PFSK-1 (cell line): ENCODE measurements around the gene PLEKHS1.

Experiments used
- FOXP2 ChIP-seq: optimal IDR thresholded peaks from 2 replicates; pipeline ENCODE3; 2011; ENCODE audit warnings: borderline replicate concordance, control low read depth, inconsistent platforms; ENCODE audit not compliant: insufficient read depth; ENCODE audit errors: extremely low read length, extremely low read depth
- POLR2AphosphoS5 ChIP-seq: IDR thresholded peaks from 2 replicates; pipeline ENCODE4 v1.6.1; 2012; ENCODE audit warnings: low read depth, mild to moderate bottlenecking, control low read depth, low read length, moderate library complexity
- REST ChIP-seq, 2 experiments: IDR thresholded peaks; 2 replicates each; pipeline versions ENCODE4 v1.6.1 to v1.8.0; 2011 to 2012; ENCODE audit warnings: low read depth in 2 of 2, low read length in 2 of 2, control low read depth in 1 of 2, inconsistent platforms in 1 of 2, mild to moderate bottlenecking in 1 of 2, moderate library complexity in 1 of 2; ENCODE audit not compliant: insufficient read depth in 1 of 2
- SIN3A ChIP-seq: IDR thresholded peaks from 2 replicates; pipeline ENCODE4 v1.6.1; 2012; ENCODE audit warnings: mild to moderate bottlenecking, low read length, moderate library complexity, borderline replicate concordance; ENCODE audit not compliant: insufficient read depth
- TAF1 ChIP-seq: IDR thresholded peaks from 2 replicates; pipeline ENCODE4 v1.6.1; 2012; ENCODE audit warnings: low read length, control low read depth, borderline replicate concordance; ENCODE audit not compliant: insufficient read depth

- no peak for TF ChIP-seq REST (IDR thresholded peaks at IDR 0.05; ENCODE audit: insufficient read depth in 1 of 2, low read depth in 2 of 2, low read length in 2 of 2)
- no peak for TF ChIP-seq TAF1
- TF ChIP-seq POLR2AphosphoS5: no peak
- no peak for TF ChIP-seq SIN3A
- TF ChIP-seq FOXP2: no peak
Observed at GRCh38 chr10:113819989-113820388, 68.5 kb downstream of the PLEKHS1 start.
